Mesodermal cell (in vitro differentiated cells): ENCODE results near the gene CA11.

Source experiments
- H3K27ac ChIP-seq: 2 replicates; pipeline ENCODE4 v1.7.0; 2013; ENCODE audit warnings: mild to moderate bottlenecking, low read depth, low read length, moderate library complexity; ENCODE audit not compliant: severe bottlenecking
- H3K36me3 ChIP-seq: 2 replicates; pipeline ENCODE4 v1.7.1; 2013; ENCODE audit warnings: mild to moderate bottlenecking, low read length, moderate library complexity; ENCODE audit not compliant: control insufficient read depth, insufficient read depth
- H3K4me1 ChIP-seq: one replicate; pipeline ENCODE4 v1.7.1; 2013; ENCODE audit warnings: mild to moderate bottlenecking, low read length; ENCODE audit not compliant: insufficient read depth, control insufficient read depth, poor library complexity, severe bottlenecking
- H3K4me3 ChIP-seq: 2 replicates; pipeline ENCODE4 v1.7.0; 2013; ENCODE audit warnings: low read length, control low read depth, mild to moderate bottlenecking; ENCODE audit not compliant: insufficient read depth, poor library complexity, severe bottlenecking; ENCODE audit errors: extremely low read depth
- H3K9me3 ChIP-seq: 2 replicates; pipeline ENCODE4 v1.7.1; 2013; ENCODE audit warnings: mild to moderate bottlenecking, low read length, moderate library complexity; ENCODE audit not compliant: control insufficient read depth
- WGBS, 2 experiments: methylation state at CpG; one replicate each; pipeline ENCODE4 v1.1.5; 2013; ENCODE audit warnings: missing lambda C conversion rate in 2 of 2; ENCODE audit not compliant: insufficient coverage in 2 of 2; 5-methylcytosine and 5-hydroxymethylcytosine counted together

CA11 gene

DNA sequence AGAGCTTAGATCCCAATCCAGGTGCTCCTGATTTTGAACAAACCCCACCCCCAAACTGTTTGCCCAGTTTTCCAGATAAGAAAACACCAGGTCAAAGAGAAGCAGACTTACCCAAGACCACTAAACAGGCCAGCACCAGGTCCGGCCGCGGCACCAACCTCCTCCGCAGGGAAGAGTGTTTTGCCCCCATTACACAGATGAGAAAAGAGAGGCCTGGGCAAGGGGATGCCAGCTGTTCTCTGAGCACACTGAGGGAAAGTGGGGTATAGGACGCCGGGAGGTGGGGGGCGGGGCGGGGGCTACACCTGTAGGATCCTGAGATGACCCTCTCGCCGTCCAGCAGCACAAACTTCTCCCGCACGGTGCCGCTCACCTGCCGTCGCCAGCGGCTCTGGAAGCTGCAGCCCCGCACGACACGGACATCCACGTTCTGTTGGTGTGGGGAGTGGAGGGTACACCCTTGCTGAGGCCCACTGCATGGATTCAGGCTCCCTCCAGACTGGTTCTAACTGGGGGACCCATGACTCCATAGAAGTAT is 36.3 kb downstream of the CA11 start:
- Histone ChIP-seq H3K4me3 (no peak overlapping the region), H3K36me3 (peaks cover 4% of the 10 kb centered on the region)
- 92 to 97% methylated on average over 16 of the region's 20 CpGs for WGBS, 2 experiments

GRCh38 chr19:48608798-48609263 is 37.2 kb downstream of the CA11 start:
- no peak overlapping the region for H3K27ac ChIP-seq
- WGBS, 2 experiments, result 43 to 67% methylated on average over 1 to 7 of the region's 9 CpGs
- H3K4me3 ChIP-seq, result no peak overlapping the region
- H3K4me1 ChIP-seq, result no peaks in the 10 kb centered on the region
- H3K36me3 ChIP-seq, result no peaks in the 10 kb centered on the region
- no peaks in the 10 kb centered on the region for H3K9me3 ChIP-seq

More for the DNA sequence above, 36.3 kb downstream of the CA11 start:
- H3K27ac ChIP-seq, result no peak overlapping the region
- H3K9me3 ChIP-seq, result no peaks in the 10 kb centered on the region
- H3K4me1 ChIP-seq, result peaks cover under 1% of the 10 kb centered on the region

DNA sequence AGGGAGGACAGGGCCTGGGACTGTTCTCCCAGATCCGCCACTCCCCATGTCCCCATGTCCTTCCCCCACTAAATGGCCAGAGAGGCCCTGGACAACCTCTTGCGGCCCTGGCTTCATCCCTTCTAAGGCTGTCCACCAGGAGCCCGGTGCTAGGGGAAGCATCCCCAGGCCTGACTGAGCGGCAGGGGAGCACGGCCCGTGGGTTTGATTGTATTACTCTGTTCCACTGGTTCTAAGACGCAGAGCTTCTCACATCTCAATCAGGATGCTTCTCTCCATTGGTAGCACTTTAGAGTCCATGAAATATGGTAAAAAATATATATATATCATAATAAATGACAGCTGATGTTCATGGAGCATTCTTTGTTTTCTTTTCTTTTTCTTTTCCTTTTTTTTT is 38.6 kb downstream of the CA11 start:
- Histone ChIP-seq H3K27ac (no peak overlapping the region), H3K36me3 (no peaks in the 10 kb centered on the region), H3K9me3 (no peaks in the 10 kb centered on the region), H3K4me1 (no peaks in the 10 kb centered on the region), H3K4me3 (no peak overlapping the region)
- 90 to 91% methylated on average over 3 to 6 of the region's 7 CpGs for WGBS, 2 experiments

- 93 to 96% methylated on average over 35 to 38 of the region's 39 CpGs for WGBS, 2 experiments
- Histone ChIP-seq H3K9me3 (no peaks in the 10 kb centered on the region), H3K4me3 (no peak within 1 kb of the TSS), H3K27ac (no peak within 1 kb of the TSS), H3K36me3 (no peaks in the 10 kb centered on the region), H3K4me1 (no peaks in the 10 kb centered on the region)
Measured at GRCh38 chr19:48606463-48607358, 39.3 kb downstream of the CA11 start, which contains the start of gene SPACA4. SPACA4 (plus strand) TSS chr19:48606742; CDS start chr19:48606979, 237 bp downstream.

DNA sequence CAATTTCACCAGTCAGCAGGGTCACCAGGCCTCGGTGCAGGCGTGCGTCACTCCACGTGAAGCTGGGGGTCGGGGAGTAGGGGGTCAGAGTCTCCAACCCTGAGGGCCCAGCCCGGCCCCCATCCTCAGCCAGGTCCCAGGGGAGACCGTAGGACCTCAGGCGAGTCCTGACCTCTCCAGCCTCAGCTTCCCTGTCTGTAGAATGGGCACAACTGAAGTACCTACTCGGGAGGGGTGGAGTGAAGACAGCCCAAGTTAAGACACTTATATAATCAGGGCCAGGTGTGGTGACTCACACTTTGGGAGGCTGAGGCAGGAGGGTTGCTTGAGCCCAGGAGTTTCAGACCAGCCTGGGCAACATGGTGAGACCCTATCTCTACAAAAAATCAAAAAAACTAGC is 42.1 kb downstream of the CA11 start:
- Histone ChIP-seq H3K27ac (no peak overlapping the region), H3K36me3 (no peaks in the 10 kb centered on the region), H3K4me1 (no peaks in the 10 kb centered on the region), H3K9me3 (no peaks in the 10 kb centered on the region), H3K4me3 (no peak overlapping the region)
- 89 to 94% methylated on average over 7 of the region's 9 CpGs for WGBS, 2 experiments

DNA sequence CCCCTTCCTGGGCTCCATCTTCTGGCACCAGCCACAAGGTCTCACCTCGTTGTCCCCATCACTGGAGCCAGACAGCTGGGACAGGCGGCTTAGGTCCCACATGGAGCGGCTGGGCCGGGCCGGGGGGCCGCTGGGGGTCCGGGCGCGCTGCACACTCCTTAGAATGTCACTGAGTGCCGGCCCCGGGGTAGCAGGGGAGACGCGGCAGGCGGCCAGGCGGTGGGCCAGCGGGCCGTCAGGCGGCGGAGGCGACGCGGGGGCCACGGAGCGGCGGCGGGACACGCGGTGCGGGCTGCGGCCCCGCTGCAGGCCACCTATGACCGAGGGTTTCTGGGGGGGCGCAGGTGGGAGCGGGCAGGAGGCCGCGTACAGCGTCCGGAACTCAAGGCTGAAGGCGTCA is 42.5 kb downstream of the CA11 start:
- whole genome bisulfite sequencing, 2 experiments, result 96% methylated on average over 26 to 39 of the region's 39 CpGs
- Histone ChIP-seq H3K4me3 (no peak overlapping the region), H3K9me3 (no peaks in the 10 kb centered on the region), H3K36me3 (no peaks in the 10 kb centered on the region), H3K4me1 (no peaks in the 10 kb centered on the region), H3K27ac (no peak overlapping the region)

DNA sequence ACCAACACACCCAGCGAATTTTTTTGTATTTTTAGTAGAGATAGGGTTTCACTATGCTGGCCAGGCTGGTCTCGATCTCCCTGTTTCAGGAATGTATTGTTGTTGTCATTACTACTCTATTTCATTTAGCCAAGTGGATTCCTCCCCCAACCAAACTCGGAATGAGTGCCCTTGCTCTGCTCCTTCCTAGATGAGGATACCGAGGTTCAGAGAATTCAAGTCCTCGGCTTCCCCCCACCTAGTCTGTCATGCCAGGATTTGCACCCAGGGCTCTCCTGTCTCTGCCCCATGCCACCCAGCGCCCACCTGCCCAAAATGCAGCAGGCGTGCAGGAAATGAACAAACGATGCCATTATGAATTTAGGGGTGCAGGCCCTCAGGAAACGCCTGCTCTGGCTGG is 43.0 kb downstream of the CA11 start:
- Histone ChIP-seq H3K9me3 (no peaks in the 10 kb centered on the region), H3K4me1 (no peaks in the 10 kb centered on the region)
- WGBS, 2 experiments, result 90 to 92% methylated on average over 6 to 7 of the region's 9 CpGs

DNA sequence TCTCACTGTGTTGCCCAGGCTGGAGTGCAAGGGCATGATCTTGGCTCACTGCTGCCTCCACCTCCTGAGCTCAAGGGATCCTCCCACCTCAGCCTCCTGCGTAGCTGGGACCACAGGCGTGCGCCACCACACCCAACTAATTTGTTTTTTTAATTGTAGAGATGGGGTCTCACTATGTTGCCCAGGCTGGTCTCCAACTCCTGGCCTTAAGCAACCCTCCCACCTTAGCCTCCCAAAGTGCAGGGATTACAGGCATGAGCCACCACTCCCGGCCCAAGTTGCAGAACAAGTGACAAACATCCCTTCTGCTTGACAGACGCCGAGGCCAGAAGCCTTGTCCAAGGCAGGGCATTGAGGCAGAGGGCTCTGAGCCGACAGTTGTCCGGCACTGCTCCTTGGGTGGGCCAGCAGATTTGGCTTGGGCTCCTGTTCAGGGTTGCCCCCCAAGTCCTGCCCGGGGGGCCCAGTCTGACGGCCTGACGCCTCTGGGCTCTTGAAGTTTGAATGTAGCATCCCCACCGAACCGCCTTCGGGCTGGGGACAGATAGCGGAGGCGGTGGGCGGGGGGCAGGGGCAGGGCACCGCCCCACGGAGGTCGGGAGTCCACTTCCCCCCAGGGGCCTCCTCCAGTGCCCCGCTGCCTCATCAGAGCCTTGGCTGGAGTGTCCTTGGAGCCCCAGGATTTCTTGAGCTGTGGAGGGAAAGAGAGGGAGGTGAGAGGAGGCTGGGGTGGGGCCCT is 45.1 kb downstream of the CA11 start:
- WGBS, 2 experiments, result 86 to 87% methylated on average over 16 to 17 of the region's 21 CpGs
- Histone ChIP-seq H3K9me3 (no peaks in the 10 kb centered on the region), H3K36me3 (no peaks in the 10 kb centered on the region), H3K27ac (no peak overlapping the region), H3K4me1 (no peaks in the 10 kb centered on the region), H3K4me3 (no peak overlapping the region)

More for the DNA sequence above, 43.0 kb downstream of the CA11 start:
- no peak overlapping the region for H3K27ac ChIP-seq
- H3K36me3 ChIP-seq, result no peaks in the 10 kb centered on the region
- no peak overlapping the region for H3K4me3 ChIP-seq

GRCh38 chr19:48598996-48599700 is 46.8 kb downstream of the CA11 start:
- Histone ChIP-seq H3K27ac (no peak overlapping the region), H3K4me1 (no peaks in the 10 kb centered on the region), H3K36me3 (no peaks in the 10 kb centered on the region), H3K4me3 (no peak overlapping the region), H3K9me3 (no peaks in the 10 kb centered on the region)
- 87 to 90% methylated on average over 22 to 25 of the region's 30 CpGs for WGBS, 2 experiments
